Esophagus muscularis mucosa (tissue), 3 donors: Measurements from ENCODE around the gene LRRC14B.

Source experiments
- CTCF ChIP-seq, 3 experiments: fragments of 200-600 bp in 2 of 3; fragments of 450-650 bp in 1 of 3; sonication (generic) in 2 of 3; IDR thresholded peaks; one replicate each; pipeline ENCODE4 v1.5.1; 2017 to 2019; ENCODE audit warnings: antibody characterized with exemption in 3 of 3, mild to moderate bottlenecking in 2 of 3, moderate library complexity in 1 of 3
- POLR2A ChIP-seq: fragments of 450-650 bp; IDR thresholded peaks from one replicate; pipeline ENCODE4 v1.6.1; 2017; ENCODE audit warnings: antibody characterized with exemption, moderate library complexity, mild to moderate bottlenecking, low read depth
- POLR2AphosphoS5 ChIP-seq, 2 donors: sonication (generic); formaldehyde crosslinking; IDR thresholded peaks; one replicate each; pipeline ENCODE4 v1.6.1; 2017; ENCODE audit warnings: antibody characterized with exemption in 2 of 2

GRCh38 chr5:204966-205670, 13.8 kb downstream of the LRRC14B start:
- no peak for TF ChIP-seq CTCF (IDR thresholded peaks at IDR 0.05)
- no peak for TF ChIP-seq POLR2A
- no peak for TF ChIP-seq POLR2AphosphoS5 (IDR thresholded peaks at IDR 0.05)
